ENCODE results near the gene CSF2RB. TPM values are rescaled to one million over a fixed set of nuclear protein-coding genes. Genes with fewer than 3 reads are reported as not detected.

Gene CSF2RB
- polyA plus RNA-seq, 4 donors = 2.7 to 3.3 (median 2.9) TPM

Other genes with a start within 250 kb of the CSF2RB start
- not detected for gene CACNG2, start 209.9 kb upstream of the CSF2RB start, polyA plus RNA-seq (ENCODE audit: insufficient read length in 4 of 4)
- gene IFT27, start 137.5 kb upstream of the CSF2RB start, polyA plus RNA-seq (ENCODE audit: insufficient read length in 4 of 4) = 10 to 100 TPM; 42.9 to 54.6 (median 45.2) TPM
- gene PVALB, start 96.6 kb upstream of the CSF2RB start, polyA plus RNA-seq (ENCODE audit: insufficient read length in 4 of 4) = 10 to 100 TPM in 1 of 4 donors, 1 to 10 TPM in 3; 3.6 to 10.5 (median 7.0) TPM
- gene NCF4, start 52.6 kb upstream of the CSF2RB start, polyA plus RNA-seq (ENCODE audit: insufficient read length in 4 of 4) = 1 to 10 TPM; 1.5 to 2.9 (median 2.2) TPM
- gene TST, start 105.8 kb downstream of the CSF2RB start, polyA plus RNA-seq (ENCODE audit: insufficient read length in 4 of 4) = 10 to 100 TPM; 46.3 to 64.8 (median 50.7) TPM
- gene MPST, start 106.1 kb downstream of the CSF2RB start, polyA plus RNA-seq (ENCODE audit: insufficient read length in 4 of 4) = 10 to 100 TPM; 49.2 to 79.6 (median 52.2) TPM
- gene KCTD17, start 138.1 kb downstream of the CSF2RB start, polyA plus RNA-seq (ENCODE audit: insufficient read length in 4 of 4) = 10 to 100 TPM; 23.1 to 35.4 (median 27.1) TPM
- gene TMPRSS6, start 196.1 kb downstream of the CSF2RB start, polyA plus RNA-seq (ENCODE audit: insufficient read length in 4 of 4) = under 1 TPM; 0.18 to 0.54 (median 0.33) TPM
- gene IL2RB, start 236.3 kb downstream of the CSF2RB start, polyA plus RNA-seq (ENCODE audit: insufficient read length in 4 of 4) = 1 to 10 TPM in 3 of 4 donors, under 1 TPM in 1; 0.96 to 2.2 (median 1.2) TPM

All from right renal pelvis (tissue), 4 donors.